NCI-H128 (cell line): ENCODE data around the gene TCERG1L.

Experiments
- DNase-seq: peaks from one replicate; lab custom pipeline; 2025; ENCODE audit not compliant: unreplicated experiment; lab: John Stamatoyannopoulos, UW

Gene TCERG1L

GRCh38 chr10:131231323-131231964, 80.1 kb downstream of the TCERG1L start:
- DNase-seq: no peak

DNA sequence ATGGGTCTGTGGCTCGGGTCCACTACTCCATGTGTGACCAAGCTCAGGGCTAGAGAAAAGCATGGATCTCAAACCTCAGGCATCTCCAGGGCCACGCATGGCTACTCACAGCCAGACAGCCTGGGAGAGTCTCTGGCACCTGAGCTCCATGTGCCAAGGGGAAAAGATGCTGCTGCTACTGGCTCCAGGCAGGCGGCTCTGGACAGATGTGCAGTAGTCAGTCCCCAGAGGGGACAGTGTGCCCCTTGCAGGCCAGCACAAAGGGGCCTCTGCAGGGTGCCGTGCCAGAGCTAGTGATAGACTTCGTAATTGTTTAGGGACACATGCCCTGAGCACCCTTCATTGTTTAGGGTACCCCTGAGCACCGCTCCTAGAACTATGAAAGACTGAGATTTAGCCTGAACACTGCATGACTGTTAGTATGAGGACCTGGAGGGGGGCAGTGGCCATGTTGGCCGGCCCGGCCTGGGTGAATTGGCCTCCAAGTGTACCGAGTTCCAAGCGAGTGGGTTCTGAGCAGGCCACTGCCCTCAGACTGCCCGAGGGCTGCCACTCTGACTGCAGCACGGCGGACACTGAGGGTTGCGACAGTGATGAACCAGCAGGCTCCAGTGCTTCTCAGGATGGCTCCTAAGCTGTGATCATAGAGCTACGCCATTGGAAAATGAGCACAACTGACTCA, 80.7 kb downstream of the TCERG1L start:
- DNase-seq: no peak

GRCh38 chr10:131230166-131230565, 81.4 kb downstream of the TCERG1L start:
- no peak for DNase-seq

- no peak for DNase-seq
Measured at GRCh38 chr10:131227163-131227740, 84.3 kb downstream of the TCERG1L start.

- DNase-seq: no peak
Measured at GRCh38 chr10:131226446-131227162, 84.9 kb downstream of the TCERG1L start.

DNA sequence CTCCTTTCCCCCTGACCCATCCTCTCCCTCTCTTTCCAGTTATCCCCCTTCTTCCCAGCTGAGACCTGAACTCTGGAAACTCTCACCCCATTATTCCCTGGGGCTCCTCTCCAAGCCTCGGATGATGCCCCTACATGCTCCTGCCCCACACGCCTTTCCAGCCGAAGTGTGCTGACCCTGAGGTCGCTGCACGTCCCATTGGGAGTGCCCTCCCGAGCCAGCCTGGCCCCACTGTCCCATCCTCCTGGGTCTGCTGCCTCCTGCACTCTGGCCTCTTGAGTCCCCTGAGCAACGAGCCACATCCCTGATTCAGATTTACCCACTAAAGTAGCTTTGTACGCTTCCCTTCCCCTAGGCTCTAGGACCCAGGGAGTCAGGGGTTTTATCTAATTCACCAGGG, 87.4 kb downstream of the TCERG1L start:
- DNase-seq: no peak

- no peak for DNase-seq
Measured at GRCh38 chr10:131223422-131223821, 88.1 kb downstream of the TCERG1L start.

GRCh38 chr10:131222986-131223385, 88.5 kb downstream of the TCERG1L start:
- no peak for DNase-seq

DNA sequence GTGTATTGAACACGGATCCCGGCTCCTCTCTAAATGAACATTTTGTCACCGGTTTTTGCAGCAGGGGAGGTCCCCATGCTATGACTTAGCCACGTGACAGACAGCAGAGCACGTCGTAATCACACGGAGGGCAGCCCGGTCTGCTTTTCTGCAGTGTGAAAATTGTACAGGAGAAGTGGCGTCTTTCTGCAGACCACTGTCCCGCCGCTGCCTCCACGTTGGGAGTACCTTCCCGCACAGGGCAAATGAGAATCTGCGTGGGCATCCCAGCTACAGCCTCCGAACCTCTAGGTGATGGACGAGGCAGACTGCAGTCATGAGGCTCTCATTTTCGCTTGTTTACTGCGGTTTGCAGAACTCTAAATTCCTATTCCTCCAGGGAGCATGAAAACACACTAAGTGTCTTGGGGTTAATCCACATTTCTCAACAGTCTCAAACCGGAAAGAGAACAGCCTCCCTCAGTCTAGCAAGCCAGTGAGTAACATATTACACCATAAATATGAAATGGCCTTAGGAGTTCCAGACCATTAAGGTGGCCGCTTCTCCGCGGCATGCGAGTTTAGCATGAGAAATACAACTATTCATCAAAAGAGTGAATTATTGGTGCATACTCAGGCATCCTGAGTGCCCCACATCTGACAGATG, 89.8 kb downstream of the TCERG1L start:
- no peak for DNase-seq

DNA sequence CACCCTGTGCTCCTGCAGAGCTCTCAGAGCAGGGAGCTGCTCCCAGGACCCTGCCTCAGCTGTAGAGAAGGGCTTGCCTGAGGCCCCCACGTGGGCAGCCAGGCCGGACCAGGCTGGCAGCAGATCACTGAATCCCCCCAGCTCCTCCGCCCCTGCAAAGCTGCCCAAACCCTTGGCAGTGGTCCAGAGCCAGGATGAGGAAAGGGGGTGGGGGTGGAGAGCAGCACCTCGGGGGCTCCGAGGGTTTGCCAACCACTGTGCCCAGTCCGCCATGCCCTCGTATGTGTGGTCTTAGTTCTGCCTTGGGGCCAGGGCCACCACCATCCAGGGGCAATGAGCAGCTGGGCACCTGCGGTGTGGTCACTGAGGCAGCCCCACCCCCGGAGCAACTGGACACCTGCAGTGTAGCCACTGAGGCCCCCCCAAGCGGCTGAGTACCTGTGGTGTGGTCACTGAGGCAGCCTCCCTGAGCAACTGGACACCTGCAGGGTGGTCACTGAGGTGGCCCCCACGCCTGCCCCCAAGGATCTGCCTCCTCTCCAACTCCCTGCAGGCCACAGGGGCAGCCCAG, 90.8 kb downstream of the TCERG1L start:
- DNase-seq: no peak

DNA sequence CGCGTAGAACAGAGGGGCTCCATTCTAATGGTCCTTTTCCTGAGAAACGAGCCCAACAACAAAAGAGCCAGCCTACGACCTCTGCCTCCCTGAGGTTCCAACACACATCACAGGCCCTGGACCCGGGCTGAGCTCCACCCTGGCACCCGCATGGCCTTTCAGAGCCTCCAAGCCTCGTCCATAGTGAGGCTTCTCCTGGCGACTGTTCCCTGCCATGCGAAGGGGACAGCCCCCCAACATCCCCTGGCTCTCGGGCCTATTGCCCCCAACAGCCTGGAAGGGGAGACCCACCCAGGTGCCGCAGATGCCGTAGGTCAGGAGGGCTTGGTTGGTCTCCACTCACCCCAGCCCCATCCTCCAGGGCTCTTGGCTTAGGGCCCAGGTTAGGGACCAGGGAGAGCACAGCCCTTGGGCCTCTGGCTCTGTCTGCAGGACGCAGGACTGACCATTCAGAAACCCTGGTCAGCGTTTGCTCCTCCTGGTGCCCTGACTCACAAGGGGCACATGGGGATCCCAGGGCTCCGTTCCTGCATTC, 91.5 kb downstream of the TCERG1L start:
- DNase-seq: no peak

- DNase-seq: no peak
Measured at GRCh38 chr10:131219584-131219886, 92.0 kb downstream of the TCERG1L start.

DNA sequence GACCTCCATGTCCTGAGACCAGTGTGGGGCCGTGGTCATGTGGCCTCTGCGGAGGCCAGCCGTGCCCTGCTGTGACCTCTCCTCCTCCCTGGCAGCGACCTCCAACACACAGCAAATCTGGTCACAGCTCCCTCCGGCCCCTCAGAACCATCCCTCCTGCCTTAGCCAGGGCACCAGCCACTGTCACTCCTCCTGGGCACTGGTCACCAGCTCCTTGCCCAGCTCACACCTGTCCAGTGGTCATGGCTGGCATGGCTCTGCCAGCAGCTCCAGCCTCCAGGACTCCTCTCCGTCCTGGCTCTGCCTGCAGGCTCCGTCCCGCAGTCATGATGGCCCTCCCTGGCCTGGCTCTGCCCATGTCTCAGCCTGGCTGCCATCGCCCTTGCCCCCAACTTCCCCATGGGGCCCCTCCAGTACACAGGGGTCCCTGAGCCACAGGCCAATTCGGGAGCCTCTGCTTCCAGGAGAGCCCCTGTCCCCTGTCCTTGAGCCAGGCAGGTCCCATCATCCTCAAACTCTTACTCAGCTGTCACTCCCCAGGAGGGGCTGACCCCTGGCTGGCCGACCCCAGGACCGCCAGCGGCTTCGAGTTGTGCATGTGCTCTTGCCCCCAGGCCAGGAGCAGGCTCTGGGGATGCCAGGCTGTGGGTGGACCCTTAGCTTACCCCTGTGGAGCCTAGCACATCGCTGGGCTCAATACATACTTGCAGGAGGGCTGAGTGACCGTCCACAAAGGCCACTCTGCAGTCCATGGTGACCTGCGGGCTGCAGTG, 92.5 kb downstream of the TCERG1L start:
- no peak for DNase-seq

DNA sequence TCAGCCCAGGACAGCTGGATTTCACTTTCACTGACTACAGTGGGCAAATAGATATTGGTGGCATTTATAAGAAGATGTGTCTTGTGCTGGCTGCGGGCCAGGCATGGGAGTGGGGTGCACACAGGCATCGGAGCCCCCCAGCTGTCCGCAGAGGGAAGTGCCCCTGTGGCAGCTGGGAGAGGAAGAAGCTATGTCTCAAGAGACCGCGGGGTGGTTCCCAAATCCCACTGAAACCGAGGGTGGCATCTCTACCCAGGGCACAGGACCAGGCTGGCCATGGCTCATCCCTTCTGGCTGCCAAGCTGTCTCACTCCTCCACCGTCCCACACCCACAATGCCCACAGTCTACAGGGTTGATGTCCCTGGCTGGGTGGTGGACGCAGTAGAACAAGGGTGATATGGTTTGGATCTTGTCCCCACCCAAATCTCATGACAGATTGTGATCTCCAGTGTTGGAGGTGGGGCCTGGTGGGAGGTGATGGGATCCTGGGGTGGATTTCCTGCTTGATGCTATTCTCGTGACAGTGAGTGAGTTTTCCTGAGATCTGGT, 94.8 kb downstream of the TCERG1L start:
- DNase-seq: no peak

DNA sequence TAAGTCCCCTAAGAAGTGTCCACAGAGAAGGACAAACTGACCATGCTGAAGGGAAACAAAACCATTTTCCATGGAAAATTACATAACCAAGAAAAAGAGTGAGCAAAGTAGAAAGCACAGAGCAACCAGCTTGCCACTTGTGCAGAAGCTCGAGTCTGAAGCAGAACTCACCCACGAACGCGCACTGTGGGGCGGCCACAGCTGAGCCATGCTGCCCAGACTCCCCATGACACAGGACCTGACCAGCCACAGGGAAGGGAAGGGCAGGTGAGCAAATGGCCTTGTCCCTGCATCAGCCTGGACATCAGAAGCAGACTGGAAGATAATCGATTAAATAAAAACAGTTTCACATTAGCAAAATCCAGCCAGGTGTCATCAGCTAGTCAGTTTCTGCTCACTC, 95.7 kb downstream of the TCERG1L start:
- no peak for DNase-seq

DNA sequence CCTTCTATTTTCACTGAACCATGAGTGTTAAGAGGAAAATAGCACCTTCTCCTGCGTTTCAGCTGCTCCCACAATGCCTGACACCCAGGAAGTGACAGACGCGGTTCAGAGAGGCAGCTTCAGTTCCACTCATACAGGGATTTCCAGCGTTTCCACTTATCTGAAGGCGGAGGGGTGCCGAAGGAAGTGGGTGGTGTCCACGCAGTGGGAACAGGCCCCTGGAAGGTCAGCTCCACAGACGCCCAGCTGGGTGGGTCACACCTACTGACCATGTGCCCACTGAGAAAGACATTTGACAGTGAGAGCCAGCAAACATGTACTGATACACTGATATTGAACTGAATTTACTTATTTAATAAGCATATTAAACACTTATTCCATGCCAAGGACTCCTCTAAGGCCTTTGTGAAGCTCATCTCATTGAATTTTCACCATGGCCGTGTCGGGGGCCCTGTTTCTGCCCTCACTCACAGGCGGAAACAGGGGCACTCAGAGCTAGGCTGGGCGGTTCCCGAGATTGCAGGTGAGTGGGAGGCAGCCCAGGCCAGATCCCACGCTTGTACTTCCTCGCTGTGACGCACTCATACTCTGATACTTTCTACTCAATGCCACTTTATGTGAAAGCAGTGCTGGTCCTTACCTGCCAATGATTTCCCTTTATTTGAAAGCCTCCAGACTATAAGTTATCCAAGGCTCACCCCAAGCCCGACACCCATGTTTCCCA, 96.8 kb downstream of the TCERG1L start:
- no peak for DNase-seq

GRCh38 chr10:131213741-131214505, 97.6 kb downstream of the TCERG1L start:
- DNase-seq: no peak

- no peak for DNase-seq
Measured at GRCh38 chr10:131212763-131213325, 98.7 kb downstream of the TCERG1L start.
